ENCODE results near the gene COL13A1.
A peak's percentile ranks its signal among the peaks of the same experiment; 100 is the strongest.

- TF ChIP-seq CTCF (IDR thresholded peaks at IDR 0.05) (peak; percentile 42 to 62 (median 45)), EP300 (IDR thresholded peaks at IDR 0.05) (no peak), POLR2AphosphoS5 (IDR thresholded peaks at IDR 0.05) (no peak)
These were observed 156.3 kb downstream of the COL13A1 start for GRCh38 chr10:69957886-69958555.
